Caki2 (cell line): ENCODE results near the gene FOXN3. TPM values are rescaled to one million over a fixed set of nuclear protein-coding genes. Genes with fewer than 3 reads are reported as not detected.
"Not testable (repeated sequence)": the region's sequence is repeated elsewhere in the genome, so short reads cannot be mapped to it uniquely, and the experiment has no call there.

Experiments used
- DNase-seq: peaks from one replicate; pipeline ENCODE4 v3.0.0-alpha.2; 2015; ENCODE audit warnings: low read depth
- in situ Hi-C: cut with HindIII; loops from 2 replicates; pipeline ENCODE4 v1.10.0; 2016; ENCODE audit warnings: low sequenced_read_pairs, low pct_unique_long_range_greater_than_20kb, mixed read lengths
- total RNA-seq: library from RNA; depleted of rRNA; stranded (reverse); fragments of >200 nt; shearing (Covaris generic); gene quantifications from 2 replicates; pipeline ENCODE4 v1.2.3, GENCODE V29; 2014; ENCODE audit warnings: low replicate concordance

The FOXN3 gene
- total RNA-seq, 1 experiment from 2014 or later, result 3.2 TPM

- no peak for DNase-seq
- in situ Hi-C loops, result no loop called here
Measured at GRCh38 chr14:89302396-89302950, 114.6 kb downstream of the FOXN3 start.

GRCh38 chr14:89299587-89299986, 117.4 kb downstream of the FOXN3 start:
- no peak for DNase-seq
- in situ Hi-C loops, result no loop called here

DNA sequence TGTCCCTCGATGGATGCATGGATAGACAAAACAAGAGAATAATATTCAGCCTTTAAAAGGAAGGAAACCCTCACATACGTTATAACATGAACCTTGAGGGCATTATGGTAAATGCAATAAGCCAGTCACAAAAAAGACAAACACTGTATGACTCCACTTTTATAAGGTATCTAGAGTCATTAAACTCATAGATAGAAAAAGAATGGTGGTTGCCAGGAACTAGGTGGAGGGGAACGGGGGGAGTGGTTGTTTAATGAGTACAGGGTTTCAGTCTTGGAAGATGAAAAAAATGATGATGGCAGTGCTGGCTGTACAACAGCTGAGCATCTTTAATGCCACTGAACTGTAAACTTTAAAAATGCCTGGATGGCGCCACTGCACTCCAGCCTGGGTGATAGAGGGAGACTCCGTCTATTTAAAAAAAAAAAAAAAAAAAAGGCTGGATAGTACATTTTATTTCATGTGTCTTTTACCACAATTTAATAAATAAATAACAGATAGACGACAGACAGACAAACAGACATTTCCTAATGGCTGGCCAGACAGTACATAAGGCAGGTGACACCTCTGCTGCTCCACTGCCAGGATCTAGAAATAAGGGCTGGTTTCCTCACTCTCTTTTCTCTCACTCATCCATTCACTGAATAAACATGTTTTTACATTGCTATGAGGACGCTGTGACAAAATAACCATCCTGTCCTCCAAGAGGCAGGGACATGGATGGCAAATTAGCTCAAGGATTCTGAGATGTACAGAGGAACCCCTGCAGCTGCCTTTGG, 118.8 kb downstream of the FOXN3 start:
- in situ Hi-C loops, result no loop called here

GRCh38 chr14:89296281-89296745, 120.7 kb downstream of the FOXN3 start:
- in situ Hi-C loops, result no loop called here
- DNase-seq, result no peak

More for the DNA sequence above, 118.8 kb downstream of the FOXN3 start:
- no peak for DNase-seq

- in situ Hi-C loops, result no loop called here
- no peak for DNase-seq
Measured at GRCh38 chr14:89294872-89295271, 122.2 kb downstream of the FOXN3 start.

GRCh38 chr14:89294469-89294868, 122.6 kb downstream of the FOXN3 start:
- in situ Hi-C loops, DNase-seq: not testable (repeated sequence)

- no peak for DNase-seq
- in situ Hi-C loops, result no loop called here
Measured at GRCh38 chr14:89294060-89294459, 123.0 kb downstream of the FOXN3 start.

DNA sequence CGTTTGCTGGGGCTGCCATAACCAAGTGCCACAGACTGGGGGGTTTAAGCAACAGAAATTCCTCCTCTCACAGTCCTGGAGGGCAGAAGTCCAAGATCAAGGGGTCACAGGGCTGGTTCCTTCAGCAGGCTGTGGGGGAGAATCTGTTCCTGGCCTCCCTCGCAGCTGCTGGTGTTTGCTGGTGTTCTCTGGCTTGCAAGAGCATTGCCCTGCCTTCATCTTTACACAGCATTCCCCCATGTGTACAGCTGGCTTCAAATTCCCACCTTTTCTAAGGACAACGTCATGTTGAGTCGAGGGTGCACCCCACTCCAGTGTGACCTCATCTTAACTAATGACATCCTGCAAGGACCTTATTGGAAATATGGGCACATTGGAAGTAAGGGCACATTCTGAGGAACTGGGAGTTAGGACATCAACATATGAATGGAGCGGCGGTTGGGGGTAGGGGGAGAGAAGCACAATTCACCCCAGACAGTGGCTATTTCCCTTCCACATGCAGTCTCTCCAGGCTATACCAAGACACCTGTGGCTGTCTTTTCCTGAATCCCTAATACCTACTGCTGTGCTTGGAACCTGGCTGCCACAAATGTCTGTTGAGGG, 123.6 kb downstream of the FOXN3 start:
- no peak for DNase-seq
- in situ Hi-C loops, result no loop called here

DNA sequence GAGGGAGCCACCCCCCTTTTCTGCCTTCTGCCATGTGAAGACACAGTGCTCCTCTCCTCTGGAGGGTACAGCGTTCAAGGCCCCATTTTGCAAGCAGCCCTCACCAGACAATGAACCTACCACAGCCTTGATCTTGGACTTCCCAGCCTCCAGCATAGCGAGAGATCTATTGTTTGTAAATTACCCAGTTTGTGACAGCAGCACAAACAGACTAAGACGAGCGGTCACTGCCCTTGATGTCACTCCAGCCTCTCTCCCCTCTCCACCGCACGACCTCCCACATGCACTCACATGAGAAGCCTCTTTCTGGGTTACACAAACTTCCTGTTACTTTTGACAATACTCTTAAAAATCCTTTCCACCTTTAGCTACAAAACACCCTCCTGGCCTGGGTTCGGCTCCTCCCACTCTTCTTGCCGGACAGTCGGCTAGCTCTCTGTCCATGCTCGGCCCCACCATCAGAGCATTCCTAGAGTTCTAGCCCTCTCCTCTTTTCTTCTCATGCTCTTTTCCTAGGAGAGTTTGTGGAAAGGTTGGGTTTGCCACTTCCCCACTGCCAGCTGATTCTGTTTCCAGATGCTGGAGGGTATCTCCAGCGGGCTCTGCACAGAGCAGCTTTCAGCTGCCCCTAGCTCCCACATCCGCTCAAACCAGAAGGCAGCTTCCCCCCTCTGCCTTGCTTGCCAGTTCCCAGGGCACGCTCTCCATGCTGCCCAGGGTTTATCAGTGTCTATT, 124.3 kb downstream of the FOXN3 start:
- no peak for DNase-seq
- in situ Hi-C loops, result no loop called here

GRCh38 chr14:89291351-89291940, 125.6 kb downstream of the FOXN3 start:
- in situ Hi-C loops, result no loop called here

DNA sequence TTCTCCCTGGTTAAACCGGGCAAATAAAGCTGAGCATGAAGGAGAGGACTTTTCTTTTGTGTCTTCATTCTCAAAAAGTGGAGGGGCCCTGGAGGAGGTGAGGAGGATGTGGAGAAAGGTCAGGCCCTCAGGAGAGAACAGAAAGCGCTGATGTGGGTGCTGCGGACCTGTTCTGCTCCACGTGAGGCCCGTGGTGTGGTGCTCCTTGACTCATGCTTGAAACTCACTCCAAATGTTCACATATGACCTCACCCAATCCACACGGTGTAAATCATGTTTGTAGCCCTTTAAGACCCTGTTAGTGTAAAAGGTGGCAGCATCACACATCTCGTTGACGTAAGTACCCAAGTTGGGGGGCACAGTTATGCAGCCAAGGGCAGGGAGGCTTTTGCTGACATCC, 126.2 kb downstream of the FOXN3 start:
- in situ Hi-C loops, result no loop called here
- no peak for DNase-seq

More at GRCh38 chr14:89291351-89291940, 125.6 kb downstream of the FOXN3 start:
- DNase-seq, result no peak

- no peak for DNase-seq
- in situ Hi-C loops, result no loop called here
Measured at GRCh38 chr14:89289477-89289876, 127.6 kb downstream of the FOXN3 start.

GRCh38 chr14:89288114-89288513, 128.9 kb downstream of the FOXN3 start:
- in situ Hi-C loops, result no loop called here
- DNase-seq, result no peak

DNA sequence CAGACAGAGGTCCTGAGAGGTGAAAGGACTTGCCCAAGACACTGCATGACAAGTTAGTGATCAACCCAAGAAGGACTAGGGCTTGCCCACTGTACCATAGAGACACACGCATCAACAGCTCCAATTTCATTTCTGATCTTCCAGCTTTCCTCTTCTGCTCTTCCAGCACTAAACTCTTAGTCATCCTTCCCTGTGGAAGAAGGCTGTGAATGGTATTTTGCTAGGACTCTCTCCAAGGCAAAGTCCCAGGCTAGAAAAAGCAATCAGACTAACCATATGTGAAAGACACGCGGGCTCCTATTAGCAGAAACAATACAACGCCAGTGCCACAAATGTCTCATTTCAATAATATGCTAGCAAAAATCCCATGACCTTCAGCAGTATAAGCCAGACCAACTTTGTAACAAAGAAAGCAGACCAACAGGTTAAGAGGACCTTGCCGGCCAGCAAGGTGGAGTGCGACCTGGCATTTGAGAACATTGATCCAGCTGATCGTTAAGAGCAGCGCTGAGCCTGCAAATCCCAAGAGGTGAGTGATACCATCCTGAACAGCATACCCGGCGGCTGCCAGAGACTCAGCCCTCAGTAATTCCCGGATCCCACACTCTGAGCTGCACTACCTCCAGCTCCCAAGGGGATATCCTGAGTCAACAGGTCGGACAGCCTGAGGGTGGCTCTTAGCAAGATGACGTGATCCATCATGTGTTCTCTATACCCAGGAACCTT, 132.5 kb downstream of the FOXN3 start:
- in situ Hi-C loops, result no loop called here
- no peak for DNase-seq

GRCh38 chr14:89283327-89284060, 133.5 kb downstream of the FOXN3 start:
- DNase-seq, result no peak
- in situ Hi-C loops, result no loop called here

GRCh38 chr14:89282191-89282590, 134.8 kb downstream of the FOXN3 start:
- in situ Hi-C loops, result no loop called here
- no peak for DNase-seq

DNA sequence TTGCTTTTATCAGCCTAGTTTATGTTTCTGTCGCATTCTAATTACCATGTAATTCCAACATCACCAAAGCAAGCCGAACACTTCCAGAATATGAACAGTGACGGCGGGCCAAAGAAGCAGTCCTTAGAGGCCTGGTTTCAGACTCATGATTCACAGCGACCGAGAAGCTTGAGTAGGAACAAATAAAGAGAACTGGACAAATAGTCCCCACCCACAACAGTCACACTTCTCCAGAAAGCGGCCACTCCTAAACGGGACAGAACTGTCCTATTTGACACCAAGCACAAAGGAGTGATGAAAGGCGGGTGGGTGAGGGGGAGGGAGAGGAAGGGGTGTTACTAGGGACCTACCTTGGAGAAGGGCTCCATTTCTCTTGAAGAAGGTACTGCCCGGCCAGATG, 136.4 kb downstream of the FOXN3 start:
- in situ Hi-C loops, result no loop called here
- no peak for DNase-seq
